ENCODE data around the gene NCAPG2. TPM values are rescaled to one million over a fixed set of nuclear protein-coding genes. Genes with fewer than 3 reads are reported as not detected.

NCAPG2 gene
- polyA plus RNA-seq, 3 donors: 1.1 to 3.1 (median 1.7) TPM

GRCh38 chr7:158751199-158751598 lies 46.6 kb upstream of the NCAPG2 start:
- H3K4me2 ChIP-seq (replicated peaks; ENCODE audit: extremely low read depth, low read length, poor library complexity, severe bottlenecking): no peak overlapping the region
- H2AFZ ChIP-seq (ENCODE audit: insufficient read depth, low read depth, low read length, poor library complexity, severe bottlenecking): no peak overlapping the region
- H3K4me3 ChIP-seq (replicated peaks in 1 of 3; ENCODE audit: low read depth in 2 of 3, low read length in 3 of 3): no peak overlapping the region
- no peaks in the 10 kb centered on the region for H3K27me3 Mint-ChIP-seq (ENCODE audit: low read depth in 3 of 3)
- no peaks in the 10 kb centered on the region for H3K4me1 ChIP-seq (ENCODE audit: control insufficient read depth in 1 of 2, insufficient read depth in 2 of 2, low read length in 2 of 2)
- peaks cover 46 to 81% of the 10 kb centered on the region in 2 donors for H3K36me3 ChIP-seq (replicated peaks in 1 of 2; ENCODE audit: control insufficient read depth in 1 of 2, insufficient read depth in 2 of 2, low read length in 2 of 2)
- DNase-seq: no peak
- H3K4me3 Mint-ChIP-seq: no peak overlapping the region
- H3K4me1 Mint-ChIP-seq: no peaks in the 10 kb centered on the region
- intact Hi-C loops (cut with micrococcal nuclease): no loop called here
- no CpG with 5 or more reads among the region's 2 CpGs for WGBS (ENCODE audit: insufficient coverage)
- TF ChIP-seq, protein P1, sequence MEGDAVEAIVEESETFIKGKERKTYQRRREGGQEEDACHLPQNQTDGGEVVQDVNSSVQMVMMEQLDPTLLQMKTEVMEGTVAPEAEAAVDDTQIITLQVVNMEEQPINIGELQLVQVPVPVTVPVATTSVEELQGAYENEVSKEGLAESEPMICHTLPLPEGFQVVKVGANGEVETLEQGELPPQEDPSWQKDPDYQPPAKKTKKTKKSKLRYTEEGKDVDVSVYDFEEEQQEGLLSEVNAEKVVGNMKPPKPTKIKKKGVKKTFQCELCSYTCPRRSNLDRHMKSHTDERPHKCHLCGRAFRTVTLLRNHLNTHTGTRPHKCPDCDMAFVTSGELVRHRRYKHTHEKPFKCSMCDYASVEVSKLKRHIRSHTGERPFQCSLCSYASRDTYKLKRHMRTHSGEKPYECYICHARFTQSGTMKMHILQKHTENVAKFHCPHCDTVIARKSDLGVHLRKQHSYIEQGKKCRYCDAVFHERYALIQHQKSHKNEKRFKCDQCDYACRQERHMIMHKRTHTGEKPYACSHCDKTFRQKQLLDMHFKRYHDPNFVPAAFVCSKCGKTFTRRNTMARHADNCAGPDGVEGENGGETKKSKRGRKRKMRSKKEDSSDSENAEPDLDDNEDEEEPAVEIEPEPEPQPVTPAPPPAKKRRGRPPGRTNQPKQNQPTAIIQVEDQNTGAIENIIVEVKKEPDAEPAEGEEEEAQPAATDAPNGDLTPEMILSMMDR (IDR thresholded peaks at IDR 0.05): no peak
- H3K9ac ChIP-seq (ENCODE audit: insufficient read depth, low read length, poor library complexity, severe bottlenecking): no peak overlapping the region
- H3K79me2 ChIP-seq (ENCODE audit: insufficient read depth, low read length): no peaks in the 10 kb centered on the region
- H3K27me3 ChIP-seq (ENCODE audit: control insufficient read depth in 2 of 2, insufficient read depth in 2 of 2, low read length in 2 of 2): no peaks in the 10 kb centered on the region
- H3K27ac Mint-ChIP-seq: no peak overlapping the region
- H3K9me3 Mint-ChIP-seq: no peaks in the 10 kb centered on the region
- no peaks in the 10 kb centered on the region for H4K20me1 ChIP-seq (ENCODE audit: insufficient read depth, low read length)
- H3K36me3 Mint-ChIP-seq: peaks cover 48 to 76% of the 10 kb centered on the region in 2 donors
- no peak overlapping the region for H3K27ac ChIP-seq (ENCODE audit: low read depth in 1 of 2, low read length in 2 of 2)
- no peaks in the 10 kb centered on the region for H3K9me3 ChIP-seq (replicated peaks in 1 of 2; ENCODE audit: control insufficient read depth in 1 of 2, insufficient read depth in 1 of 2, low read length in 2 of 2)

GRCh38 chr7:158750702-158751101 lies 46.1 kb upstream of the NCAPG2 start:
- Histone ChIP-seq H3K9ac (ENCODE audit: insufficient read depth, low read length, poor library complexity, severe bottlenecking) (no peak overlapping the region), H3K4me2 (replicated peaks; ENCODE audit: extremely low read depth, low read length, poor library complexity, severe bottlenecking) (no peak overlapping the region), H3K9me3 (replicated peaks in 1 of 2; ENCODE audit: control insufficient read depth in 1 of 2, insufficient read depth in 1 of 2, low read length in 2 of 2) (no peaks in the 10 kb centered on the region), H3K27me3 (ENCODE audit: control insufficient read depth in 2 of 2, insufficient read depth in 2 of 2, low read length in 2 of 2) (no peaks in the 10 kb centered on the region), H3K27ac (ENCODE audit: low read depth in 1 of 2, low read length in 2 of 2) (peak overlapping the region in 1 of 2 donors; percentile 41), H4K20me1 (ENCODE audit: insufficient read depth, low read length) (no peaks in the 10 kb centered on the region), H3K4me3 (replicated peaks in 1 of 3; ENCODE audit: low read depth in 2 of 3, low read length in 3 of 3) (no peak overlapping the region), H3K79me2 (ENCODE audit: insufficient read depth, low read length) (no peaks in the 10 kb centered on the region), H3K36me3 (replicated peaks in 1 of 2; ENCODE audit: control insufficient read depth in 1 of 2, insufficient read depth in 2 of 2, low read length in 2 of 2) (peaks cover 48 to 83% of the 10 kb centered on the region in 2 donors), H2AFZ (ENCODE audit: insufficient read depth, low read depth, low read length, poor library complexity, severe bottlenecking) (no peak overlapping the region), H3K4me1 (ENCODE audit: control insufficient read depth in 1 of 2, insufficient read depth in 2 of 2, low read length in 2 of 2) (no peaks in the 10 kb centered on the region)
- TF ChIP-seq, protein P1 (IDR thresholded peaks at IDR 0.05): no peak
- Mint-ChIP-seq H3K4me1 (no peaks in the 10 kb centered on the region), H3K9me3 (no peaks in the 10 kb centered on the region), H3K36me3 (peaks cover 49 to 79% of the 10 kb centered on the region in 2 donors), H3K4me3 (no peak overlapping the region), H3K27me3 (ENCODE audit: low read depth in 3 of 3) (no peaks in the 10 kb centered on the region), H3K27ac (peak overlapping the region in 1 of 7 donors; percentile 21)
- 93% methylated on average over 2 of the region's 3 CpGs for WGBS (ENCODE audit: insufficient coverage)
- intact Hi-C loops (cut with micrococcal nuclease): no loop called here
- DNase-seq: no peak
